ENCODE measurements around the gene B4GALT1.
A peak's percentile ranks its signal among the peaks of the same experiment; 100 is the strongest.

Gene B4GALT1

GRCh38 chr9:33139421-33140228, 27.5 kb downstream of the B4GALT1 start:
- peak; percentile 61 for DNase-seq

- peak; percentile 57 for DNase-seq
Measured at GRCh38 chr9:33138768-33139167, 28.4 kb downstream of the B4GALT1 start.

GRCh38 chr9:33137781-33138264, 29.3 kb downstream of the B4GALT1 start:
- DNase-seq: no peak

- peak; percentile 56 for DNase-seq
Measured at GRCh38 chr9:33136721-33137670, 30.1 kb downstream of the B4GALT1 start.

- peak; percentile 56 for DNase-seq
Measured at GRCh38 chr9:33135470-33135958, 31.6 kb downstream of the B4GALT1 start.

- peak; percentile 38 for DNase-seq
Measured at GRCh38 chr9:33135031-33135461, 32.1 kb downstream of the B4GALT1 start.

- DNase-seq: peak; percentile 10
Measured at GRCh38 chr9:33133186-33133585, 34.0 kb downstream of the B4GALT1 start.

GRCh38 chr9:33131790-33132772, 35.1 kb downstream of the B4GALT1 start:
- DNase-seq: peak; percentile 16

GRCh38 chr9:33130961-33131789, 36.0 kb downstream of the B4GALT1 start:
- DNase-seq: peak; percentile 61

GRCh38 chr9:33129886-33130881, 37.0 kb downstream of the B4GALT1 start:
- DNase-seq: peak; percentile 60

- peak; percentile 53 for DNase-seq
Measured at GRCh38 chr9:33129251-33129885, 37.8 kb downstream of the B4GALT1 start.

GRCh38 chr9:33128570-33128969, 38.6 kb downstream of the B4GALT1 start:
- DNase-seq: peak; percentile 21

- DNase-seq: peak; percentile 8
Measured at GRCh38 chr9:33127881-33128280, 39.3 kb downstream of the B4GALT1 start.

GRCh38 chr9:33125871-33126823, 41.0 kb downstream of the B4GALT1 start:
- DNase-seq: peak; percentile 45

- DNase-seq: peak; percentile 16
Measured at GRCh38 chr9:33125461-33125860, 41.7 kb downstream of the B4GALT1 start.

GRCh38 chr9:33124751-33125381, 42.3 kb downstream of the B4GALT1 start:
- DNase-seq: no peak

- no peak for DNase-seq
Measured at GRCh38 chr9:33124046-33124445, 43.1 kb downstream of the B4GALT1 start.

All from activated effector memory CD4-positive, alpha-beta T cell treated with anti-CD3 and anti-CD28 coated beads, Interleukin-2, amount 50 U/mL, for 16 hours (primary cell).